LNCaP clone FGC (cell line): ENCODE results near the gene ACTA1.

ENCODE experiments used
- DNase-seq: peaks from one replicate; pipeline ENCODE4 v3.0.0-alpha.2; 2011; ENCODE audit warnings: low read depth
- H3K4me3 ChIP-seq: 2 replicates; pipeline ENCODE4 v1.5.1; 2011; ENCODE audit warnings: mild to moderate bottlenecking, low read depth, low read length, control low read depth
- TF ChIP-seq, protein P1 (sequence below): IDR thresholded peaks from 2 replicates; pipeline ENCODE4 v1.5.1; 2012; ENCODE audit warnings: mild to moderate bottlenecking; ENCODE audit not compliant: control insufficient read depth, insufficient read depth; ENCODE audit errors: extremely low read depth

Gene ACTA1

GRCh38 chr1:229456016-229456415, 22.1 kb upstream of the ACTA1 start:
- no peak for DNase-seq
- TF ChIP-seq, protein P1, sequence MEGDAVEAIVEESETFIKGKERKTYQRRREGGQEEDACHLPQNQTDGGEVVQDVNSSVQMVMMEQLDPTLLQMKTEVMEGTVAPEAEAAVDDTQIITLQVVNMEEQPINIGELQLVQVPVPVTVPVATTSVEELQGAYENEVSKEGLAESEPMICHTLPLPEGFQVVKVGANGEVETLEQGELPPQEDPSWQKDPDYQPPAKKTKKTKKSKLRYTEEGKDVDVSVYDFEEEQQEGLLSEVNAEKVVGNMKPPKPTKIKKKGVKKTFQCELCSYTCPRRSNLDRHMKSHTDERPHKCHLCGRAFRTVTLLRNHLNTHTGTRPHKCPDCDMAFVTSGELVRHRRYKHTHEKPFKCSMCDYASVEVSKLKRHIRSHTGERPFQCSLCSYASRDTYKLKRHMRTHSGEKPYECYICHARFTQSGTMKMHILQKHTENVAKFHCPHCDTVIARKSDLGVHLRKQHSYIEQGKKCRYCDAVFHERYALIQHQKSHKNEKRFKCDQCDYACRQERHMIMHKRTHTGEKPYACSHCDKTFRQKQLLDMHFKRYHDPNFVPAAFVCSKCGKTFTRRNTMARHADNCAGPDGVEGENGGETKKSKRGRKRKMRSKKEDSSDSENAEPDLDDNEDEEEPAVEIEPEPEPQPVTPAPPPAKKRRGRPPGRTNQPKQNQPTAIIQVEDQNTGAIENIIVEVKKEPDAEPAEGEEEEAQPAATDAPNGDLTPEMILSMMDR: no peak
- H3K4me3 ChIP-seq: no peak overlapping the region

DNA sequence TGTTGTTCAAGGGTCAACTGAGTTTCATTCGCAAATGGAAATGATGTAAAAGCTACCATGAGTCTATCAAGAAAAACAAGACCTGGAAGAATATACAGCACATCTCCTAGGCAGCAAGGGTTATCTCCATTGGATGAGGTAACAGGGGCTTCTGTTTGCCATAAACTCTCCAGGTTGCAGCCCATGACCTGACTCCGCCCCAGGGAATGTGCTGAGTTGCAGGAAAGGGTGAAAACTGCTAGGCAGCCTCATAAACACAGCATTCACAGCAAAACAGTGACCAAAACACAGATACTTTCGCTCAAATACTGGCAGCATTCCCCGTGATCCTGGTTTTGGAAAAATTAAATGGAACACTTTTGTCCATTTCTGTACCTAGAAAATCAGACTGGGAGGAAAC, 20.2 kb upstream of the ACTA1 start:
- TF ChIP-seq, protein P1: no peak
- DNase-seq: no peak
- H3K4me3 ChIP-seq: no peak overlapping the region

DNA sequence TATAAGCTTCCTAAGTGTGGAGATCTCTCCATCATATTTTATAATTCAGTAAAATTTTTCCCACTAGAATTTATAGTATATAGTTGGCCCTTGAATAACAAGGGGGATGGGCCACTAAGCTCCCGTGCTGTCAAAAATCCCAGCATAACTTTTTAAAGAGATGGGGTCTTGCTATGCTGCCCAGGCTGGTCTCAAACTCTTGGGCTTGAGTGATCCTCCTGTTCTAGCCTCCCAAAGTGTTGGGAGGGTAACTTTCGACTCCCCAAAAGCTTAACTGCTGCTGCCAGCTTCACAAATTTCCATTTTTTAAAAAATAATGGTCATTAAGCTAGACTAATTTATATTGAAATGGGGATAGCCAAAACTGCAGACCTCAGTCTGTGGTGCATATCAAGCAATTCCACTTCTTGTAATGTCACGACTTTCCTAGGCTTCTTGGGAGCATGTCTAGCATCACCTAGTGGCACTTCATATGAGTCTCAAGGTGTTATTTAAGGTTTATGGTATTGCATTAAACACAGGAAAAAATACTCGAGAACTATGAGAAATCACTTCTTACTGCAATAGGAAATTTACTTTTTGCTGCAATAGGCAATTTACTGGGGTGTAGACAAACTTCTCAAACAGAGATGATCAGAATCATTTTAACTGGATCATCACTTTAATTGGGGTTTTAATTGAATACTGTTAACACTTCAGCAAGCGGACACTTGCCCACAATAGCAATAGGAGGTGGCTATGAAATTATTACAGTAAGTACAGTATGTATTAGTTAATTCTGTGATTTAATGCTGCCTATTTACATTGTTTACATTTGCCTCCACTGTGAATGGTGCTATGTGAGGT, 19.3 kb upstream of the ACTA1 start:
- peak; percentile 19 for DNase-seq
- no peak overlapping the region for H3K4me3 ChIP-seq
- TF ChIP-seq, protein P1: peak; percentile 82

- H3K4me3 ChIP-seq: no peak overlapping the region
- no peak for DNase-seq
- TF ChIP-seq, protein P1: no peak
Measured at GRCh38 chr1:229448845-229449244, 15.0 kb upstream of the ACTA1 start.

GRCh38 chr1:229448354-229448753, 14.5 kb upstream of the ACTA1 start:
- TF ChIP-seq, protein P1: no peak
- DNase-seq: no peak
- no peak overlapping the region for H3K4me3 ChIP-seq

- DNase-seq: no peak
- H3K4me3 ChIP-seq: no peak overlapping the region
- TF ChIP-seq, protein P1: no peak
Measured at GRCh38 chr1:229447809-229448252, 13.9 kb upstream of the ACTA1 start.

DNA sequence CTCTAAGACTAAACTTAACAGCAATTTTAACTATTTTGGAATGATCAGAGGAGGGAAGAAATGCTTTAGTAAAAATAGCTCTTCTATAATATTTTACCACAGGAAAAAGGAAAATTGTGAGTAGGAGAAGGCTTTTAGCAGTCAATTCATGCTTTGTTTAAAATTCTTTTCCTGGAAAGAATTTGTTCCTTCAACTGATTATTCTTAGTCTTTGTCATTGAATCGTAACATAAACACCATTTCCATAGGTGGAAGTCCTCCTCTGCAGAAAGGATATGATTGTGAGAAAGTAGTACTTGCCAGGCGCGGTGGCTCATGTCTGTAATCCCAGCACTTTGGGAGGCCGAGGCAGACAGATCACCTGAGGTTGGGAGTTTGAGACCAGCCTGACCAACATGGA, 11.9 kb upstream of the ACTA1 start:
- TF ChIP-seq, protein P1: no peak
- H3K4me3 ChIP-seq: no peak overlapping the region
- DNase-seq: no peak
